Aorta (tissue), 5 donors: ENCODE data around the gene FAM171A1. TPM values are rescaled to one million over a fixed set of nuclear protein-coding genes. Genes with fewer than 3 reads are reported as not detected.
A peak's percentile ranks its signal among the peaks of the same experiment; 100 is the strongest.

Experiments
- ATAC-seq: fragments of 200-7000 bp; cut with Tn5 transposase; one replicate; pipeline ENCODE4 v1.9.1; 2022; ENCODE audit warnings: moderate library complexity; ENCODE audit not compliant: low FRiP score
- DNase-seq, 2 donors: peaks; one replicate each; pipeline ENCODE4 v3.0.0-alpha.2; 2020
- H3K27ac ChIP-seq, 2 donors: one replicate each; pipeline ENCODE4 v1.5.1; 2013; ENCODE audit warnings: low read length in 2 of 2, mild to moderate bottlenecking in 2 of 2, moderate library complexity in 2 of 2, control low read depth in 1 of 2, inconsistent platforms in 1 of 2, low read depth in 1 of 2
- H3K27me3 ChIP-seq, 2 donors: one replicate each; pipeline ENCODE4 v1.6.1; 2013; ENCODE audit warnings: control low read depth in 1 of 2, low read length in 1 of 2, mild to moderate bottlenecking in 1 of 2, moderate library complexity in 1 of 2; ENCODE audit not compliant: insufficient read depth in 2 of 2, control insufficient read depth in 1 of 2
- H3K36me3 ChIP-seq, 2 donors: one replicate each; pipeline ENCODE4 v1.6.1; 2013; ENCODE audit warnings: control low read depth in 1 of 2, low read length in 1 of 2, mild to moderate bottlenecking in 1 of 2; ENCODE audit not compliant: insufficient read depth in 2 of 2, control insufficient read depth in 1 of 2
- H3K4me1 ChIP-seq, 2 donors: one replicate each; pipeline ENCODE4 v1.6.1; 2013; ENCODE audit warnings: low read length in 2 of 2, control low read depth in 1 of 2, mild to moderate bottlenecking in 1 of 2, moderate library complexity in 1 of 2; ENCODE audit not compliant: insufficient read depth in 2 of 2, control insufficient read depth in 1 of 2
- H3K4me3 ChIP-seq, 2 donors: one replicate each; pipeline ENCODE4 v1.5.1; 2013; ENCODE audit warnings: low read length in 2 of 2, control low read depth in 1 of 2, mild to moderate bottlenecking in 1 of 2
- H3K9me3 ChIP-seq: one replicate; pipeline ENCODE4 v1.6.1; 2013; ENCODE audit warnings: mild to moderate bottlenecking, low read length; ENCODE audit not compliant: control insufficient read depth
- WGBS, 2 donors: extraction: QIAGEN DNeasy Blood & Tissue Kit; methylation state at CpG; one replicate each; pipeline ENCODE4 v1.1.7; 2013; 5-methylcytosine and 5-hydroxymethylcytosine counted together
- intact Hi-C, 2 donors: fragments of 100-400 bp; cut with DNase I; formaldehyde crosslinking; loops; one replicate each; pipeline versions ENCODE4 v1.14.2 to v1.15.0; 2022
- polyA plus RNA-seq, 2 donors: library from polyadenylated mRNA; stranded (reverse); fragments of 200-250 nt; gene quantifications; one replicate each; pipeline ENCODE4 v1.2.3, GENCODE V29; 2013
- total RNA-seq, 2 donors: library from RNA; stranded (reverse); fragmentation: NEBNext Ultra II Directional; extraction: Animal tissue kit (Norgen Biotek cat#: 25700); gene quantifications; one replicate each; pipeline ENCODE4 v1.2.1, GENCODE V29; 2021
- donor health status: healthy with polysubstance abuse.
- donor health status: Bipolar disorder and iron deficiency.
- donor health status: DM: no; HTN: no; CAD: no.
- donor health status: DM: no; HTN: no; CAD: no.
- donor health status: DM: yes; HTN: yes; CAD: no.

FAM171A1 gene
- total and polyA plus RNA-seq, 4 donors, result 2.8 to 21.4 (median 7.6) TPM

GRCh38 chr10:15385552-15386455, 14.7 kb upstream of the FAM171A1 start:
- Histone ChIP-seq H3K4me3 (no peak overlapping the region), H3K9me3 (no peaks in the 10 kb centered on the region), H3K27me3 (no peaks in the 10 kb centered on the region), H3K27ac (no peak overlapping the region), H3K36me3 (no peaks in the 10 kb centered on the region), H3K4me1 (no peaks in the 10 kb centered on the region)
- peak in 1 of 2 donors; percentile 25 for DNase-seq
- WGBS, 2 donors, result 44 to 46% methylated on average over 17 of the region's 17 CpGs
- intact Hi-C loops, result no loop called here
- no peak for ATAC-seq

GRCh38 chr10:15381420-15381819, 10.3 kb upstream of the FAM171A1 start:
- intact Hi-C loops, result no loop called here
- no peak for ATAC-seq
- Histone ChIP-seq H3K4me1 (no peaks in the 10 kb centered on the region), H3K9me3 (no peaks in the 10 kb centered on the region), H3K27me3 (no peaks in the 10 kb centered on the region), H3K27ac (no peak overlapping the region), H3K36me3 (no peaks in the 10 kb centered on the region), H3K4me3 (no peak overlapping the region)
- WGBS, 2 donors, result 19 to 31% methylated on average over 4 of the region's 4 CpGs
- DNase-seq, result no peak

- H3K27ac ChIP-seq, result no peak overlapping the region
- DNase-seq (peak in 1 of 2 donors; percentile 21), ATAC-seq (no peak)
- intact Hi-C loops, result no loop called here
- no peaks in the 10 kb centered on the region for H3K4me1 ChIP-seq
- H3K27me3 ChIP-seq, result no peaks in the 10 kb centered on the region
- no peak overlapping the region for H3K4me3 ChIP-seq
- WGBS, 2 donors, result 80 to 82% methylated on average over 5 of the region's 5 CpGs
- no peaks in the 10 kb centered on the region for H3K9me3 ChIP-seq
- H3K36me3 ChIP-seq, result no peaks in the 10 kb centered on the region
Measured at GRCh38 chr10:15379078-15379477, 8.0 kb upstream of the FAM171A1 start.

GRCh38 chr10:15378569-15378968, 7.5 kb upstream of the FAM171A1 start:
- no peak for ATAC-seq
- no peak overlapping the region for H3K4me3 ChIP-seq
- H3K27ac ChIP-seq, result no peak overlapping the region
- DNase-seq, result no peak
- 75 to 77% methylated on average over 5 of the region's 5 CpGs for WGBS, 2 donors
- no peaks in the 10 kb centered on the region for H3K36me3 ChIP-seq
- H3K27me3 ChIP-seq, result no peaks in the 10 kb centered on the region
- H3K4me1 ChIP-seq, result no peaks in the 10 kb centered on the region
- no peaks in the 10 kb centered on the region for H3K9me3 ChIP-seq
- intact Hi-C loops, result no loop called here

GRCh38 chr10:15374566-15374965, 3.5 kb upstream of the FAM171A1 start:
- Histone ChIP-seq H3K27ac (no peak overlapping the region), H3K4me3 (no peak overlapping the region), H3K4me1 (no peaks in the 10 kb centered on the region), H3K9me3 (no peaks in the 10 kb centered on the region), H3K27me3 (no peaks in the 10 kb centered on the region), H3K36me3 (no peaks in the 10 kb centered on the region)
- intact Hi-C loops, result loop anchor here (5.0 kb wide), 1 partner anchor 162 kb away; no protein-coding TSS in a partner anchor
- no peak for DNase-seq
- WGBS, 2 donors, result 14 to 22% methylated on average over 1 of the region's 1 CpG
- no peak for ATAC-seq

- ATAC-seq (no peak), DNase-seq (no peak)
- intact Hi-C loops, result loop anchor here (5.0 kb wide), 1 partner anchor 162 kb away; no protein-coding TSS in a partner anchor
- WGBS, 2 donors, result 58 to 67% methylated on average over 3 of the region's 3 CpGs
- Histone ChIP-seq H3K27me3 (no peaks in the 10 kb centered on the region), H3K36me3 (no peaks in the 10 kb centered on the region), H3K9me3 (no peaks in the 10 kb centered on the region), H3K4me3 (no peak overlapping the region), H3K27ac (no peak overlapping the region), H3K4me1 (no peaks in the 10 kb centered on the region)
Measured at GRCh38 chr10:15374156-15374555, 3.1 kb upstream of the FAM171A1 start.

- WGBS, 2 donors, result 90 to 94% methylated on average over 2 of the region's 2 CpGs
- DNase-seq (no peak), ATAC-seq (no peak)
- no peak overlapping the region for H3K4me3 ChIP-seq
- no peak overlapping the region for H3K27ac ChIP-seq
- no peaks in the 10 kb centered on the region for H3K36me3 ChIP-seq
- no peaks in the 10 kb centered on the region for H3K27me3 ChIP-seq
- no peaks in the 10 kb centered on the region for H3K4me1 ChIP-seq
- intact Hi-C loops, result loop anchor here (5.0 kb wide), 1 partner anchor 161 kb away; no protein-coding TSS in a partner anchor
- H3K9me3 ChIP-seq, result no peaks in the 10 kb centered on the region
Measured at GRCh38 chr10:15373199-15373598, 2.1 kb upstream of the FAM171A1 start.

GRCh38 chr10:15370212-15370855, 755 bp downstream of the FAM171A1 start:
- DNase-seq, result peak in 1 of 2 donors; percentile 79
- Histone ChIP-seq H3K4me3 (peak overlapping the region; percentile 95 to 100), H3K27ac (no peak overlapping the region), H3K27me3 (no peaks in the 10 kb centered on the region), H3K4me1 (no peaks in the 10 kb centered on the region), H3K36me3 (no peaks in the 10 kb centered on the region), H3K9me3 (no peaks in the 10 kb centered on the region)
- WGBS, 2 donors, result 1% methylated on average over 30 to 65 of the region's 65 CpGs
- peak; percentile 64 for ATAC-seq
- intact Hi-C loops, result loop anchor here (2.0 to 5.0 kb wide), 2 partner anchors 110 to 158 kb away; no protein-coding TSS in a partner anchor
